Peyer's patch (tissue), 4 donors: ENCODE results near the gene CLCNKA. TPM values are rescaled to one million over a fixed set of nuclear protein-coding genes. Genes with fewer than 3 reads are reported as not detected.
A peak's percentile ranks its signal among the peaks of the same experiment; 100 is the strongest.

Experiments used
- DNase-seq, 3 donors: peaks; one replicate each; pipeline ENCODE4 v3.0.0-alpha.2; 2017 to 2019
- H3K27ac ChIP-seq, 4 donors: fragments of 200-600 bp; sonication (generic); one replicate each; pipeline ENCODE4 v1.5.1; 2016 to 2019
- H3K27me3 ChIP-seq, 2 donors: fragments of 200-600 bp; sonication (generic); one replicate each; pipeline ENCODE4 v1.5.1; 2019
- H3K36me3 ChIP-seq, 3 donors: fragments of 200-600 bp; sonication (generic); one replicate each; pipeline ENCODE4 v1.5.1; 2016 to 2019
- H3K4me1 ChIP-seq, 4 donors: fragments of 200-600 bp; sonication (generic); one replicate each; pipeline ENCODE4 v1.5.1; 2016 to 2019
- H3K4me3 ChIP-seq, 4 donors: fragments of 200-600 bp; sonication (generic); 1 replicate in 3 of 4; 2 replicates in 1 of 4; pipeline ENCODE4 v1.5.1; 2016 to 2019; ENCODE audit warnings: mild to moderate bottlenecking in 1 of 4
- H3K9me3 ChIP-seq, 4 donors: fragments of 200-600 bp; sonication (generic); one replicate each; pipeline ENCODE4 v1.5.1; 2016 to 2019; ENCODE audit warnings: mild to moderate bottlenecking in 1 of 4
- CTCF ChIP-seq, 6 experiments: fragments of 450-650 bp in 4 of 6; fragments of 200-600 bp in 2 of 6; sonication (generic) in 1 of 6; IDR thresholded peaks; one replicate each; pipeline ENCODE4 v1.5.1; 2017 to 2019; ENCODE audit warnings: antibody characterized with exemption in 6 of 6, mild to moderate bottlenecking in 3 of 6, moderate library complexity in 1 of 6
- POLR2A ChIP-seq, 2 donors: fragments of 450-650 bp; IDR thresholded peaks; one replicate each; pipeline ENCODE4 v1.5.1; 2017; ENCODE audit warnings: antibody characterized with exemption in 2 of 2, mild to moderate bottlenecking in 2 of 2, moderate library complexity in 2 of 2
- total RNA-seq, 4 donors: library from RNA; depleted of rRNA; stranded (reverse); fragments of >200 nt; gene quantifications; one replicate each; pipeline ENCODE4 v1.1.0, GENCODE V29; 2016

The CLCNKA gene
- total RNA-seq, 4 donors from 2014 or later: 0.47 TPM; not detected in 3

- H3K4me3 ChIP-seq: peak overlapping the region in 1 of 4 donors; percentile 46
Measured at GRCh38 chr1:16017076-16017460, 4.8 kb upstream of the CLCNKA start.

DNA sequence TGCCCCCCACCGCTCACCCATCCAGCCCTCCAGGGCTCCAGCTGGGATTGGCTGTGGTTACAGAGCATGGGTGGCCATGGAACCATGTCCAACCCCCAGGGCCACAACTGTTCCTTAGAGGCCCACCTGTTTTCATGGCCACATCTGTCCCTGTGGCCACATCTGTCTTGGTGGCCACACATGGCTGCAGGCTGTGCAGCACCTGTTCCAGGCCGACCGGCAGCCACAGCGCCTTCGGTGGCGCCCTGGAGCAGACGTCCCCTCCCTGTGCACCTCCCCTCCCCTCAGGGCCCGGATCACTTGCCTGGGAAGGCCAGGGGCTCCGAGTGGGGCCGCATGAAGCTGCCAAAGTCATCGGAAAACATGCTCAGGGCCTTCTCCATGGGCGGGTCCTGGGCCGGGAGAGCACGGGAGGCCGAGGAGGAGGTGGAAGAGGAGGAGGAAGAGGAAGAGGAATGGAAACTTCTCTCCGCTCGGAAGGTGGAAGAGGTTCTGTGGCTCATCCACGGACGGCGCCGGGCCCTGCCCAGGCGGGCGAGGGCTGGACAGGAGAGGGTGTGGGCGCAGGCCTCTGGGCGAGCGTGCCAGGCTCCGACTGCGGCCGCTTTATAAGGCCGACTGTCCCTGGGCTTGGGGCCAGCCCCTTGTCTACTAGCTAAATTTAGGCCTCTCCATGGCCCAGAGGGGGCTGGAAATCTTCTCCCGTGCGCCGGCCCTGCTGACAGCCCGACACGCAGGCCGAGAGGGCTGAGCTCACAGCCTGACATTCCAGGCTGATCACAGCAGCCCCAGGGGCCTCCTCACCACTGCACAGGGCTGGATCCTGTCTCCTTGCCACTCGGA is 4.2 kb upstream of the CLCNKA start, which contains the start of gene HSPB7:
TSS of gene HSPB7 (minus strand) at position 583 of the 843 bp plus-strand sequence. CDS start at position 503, 80 bp downstream.
- Histone ChIP-seq H3K27ac (peak within 1 kb of the TSS; percentile 54 to 81 (median 62)), H3K9me3 (no peaks in the 10 kb centered on the region), H3K4me3 (peak within 1 kb of the TSS in 1 of 4 donors; percentile 46), H3K4me1 (peaks cover 0 to 21% (median 6%) of the 10 kb centered on the region in 4 donors), H3K27me3 (no peaks in the 10 kb centered on the region), H3K36me3 (no peaks in the 10 kb centered on the region)
- peak in 1 of 3 donors; percentile 62 for DNase-seq
- no peak for TF ChIP-seq CTCF (IDR thresholded peaks at IDR 0.05)
- no peak for TF ChIP-seq POLR2A (IDR thresholded peaks at IDR 0.05)

More at GRCh38 chr1:16017076-16017460, 4.8 kb upstream of the CLCNKA start:
- no peaks in the 10 kb centered on the region for H3K9me3 ChIP-seq
- H3K4me1 ChIP-seq: peaks cover 0 to 25% (median 11%) of the 10 kb centered on the region in 4 donors
- H3K27ac ChIP-seq: peak overlapping the region; percentile 54 to 81 (median 62)
- DNase-seq: no peak
- no peaks in the 10 kb centered on the region for H3K36me3 ChIP-seq
- no peak for TF ChIP-seq CTCF (IDR thresholded peaks at IDR 0.05)
- H3K27me3 ChIP-seq: no peaks in the 10 kb centered on the region

DNA sequence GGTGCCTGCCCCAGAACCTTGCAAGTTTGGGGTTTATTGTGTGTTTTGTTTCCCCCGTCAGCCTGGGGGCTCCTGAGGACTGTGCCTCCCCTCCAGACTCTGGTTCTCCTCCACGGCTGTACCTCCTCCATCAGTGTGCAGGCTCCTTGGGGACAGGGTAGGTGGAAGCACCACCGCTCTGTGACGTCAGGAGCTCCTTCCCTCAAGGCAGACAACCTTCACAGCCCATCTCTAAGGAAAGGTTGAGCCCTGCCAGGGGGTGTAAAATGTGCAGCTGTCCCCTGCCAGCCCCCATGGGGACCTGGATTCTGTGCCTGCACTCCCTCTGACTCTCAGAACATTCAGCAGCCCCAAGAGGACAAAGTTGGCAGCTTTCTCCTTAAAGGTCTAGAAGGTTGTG is 3.5 kb upstream of the CLCNKA start:
- no peak for DNase-seq
- TF ChIP-seq POLR2A (IDR thresholded peaks at IDR 0.05) (no peak), CTCF (IDR thresholded peaks at IDR 0.05) (no peak)
- peak overlapping the region; percentile 54 to 81 (median 62) for H3K27ac ChIP-seq
- peaks cover 0 to 15% (median 0%) of the 10 kb centered on the region in 4 donors for H3K4me1 ChIP-seq
- H3K4me3 ChIP-seq: no peak overlapping the region
- H3K27me3 ChIP-seq: no peaks in the 10 kb centered on the region
- H3K36me3 ChIP-seq: no peaks in the 10 kb centered on the region
- H3K9me3 ChIP-seq: no peaks in the 10 kb centered on the region

DNA sequence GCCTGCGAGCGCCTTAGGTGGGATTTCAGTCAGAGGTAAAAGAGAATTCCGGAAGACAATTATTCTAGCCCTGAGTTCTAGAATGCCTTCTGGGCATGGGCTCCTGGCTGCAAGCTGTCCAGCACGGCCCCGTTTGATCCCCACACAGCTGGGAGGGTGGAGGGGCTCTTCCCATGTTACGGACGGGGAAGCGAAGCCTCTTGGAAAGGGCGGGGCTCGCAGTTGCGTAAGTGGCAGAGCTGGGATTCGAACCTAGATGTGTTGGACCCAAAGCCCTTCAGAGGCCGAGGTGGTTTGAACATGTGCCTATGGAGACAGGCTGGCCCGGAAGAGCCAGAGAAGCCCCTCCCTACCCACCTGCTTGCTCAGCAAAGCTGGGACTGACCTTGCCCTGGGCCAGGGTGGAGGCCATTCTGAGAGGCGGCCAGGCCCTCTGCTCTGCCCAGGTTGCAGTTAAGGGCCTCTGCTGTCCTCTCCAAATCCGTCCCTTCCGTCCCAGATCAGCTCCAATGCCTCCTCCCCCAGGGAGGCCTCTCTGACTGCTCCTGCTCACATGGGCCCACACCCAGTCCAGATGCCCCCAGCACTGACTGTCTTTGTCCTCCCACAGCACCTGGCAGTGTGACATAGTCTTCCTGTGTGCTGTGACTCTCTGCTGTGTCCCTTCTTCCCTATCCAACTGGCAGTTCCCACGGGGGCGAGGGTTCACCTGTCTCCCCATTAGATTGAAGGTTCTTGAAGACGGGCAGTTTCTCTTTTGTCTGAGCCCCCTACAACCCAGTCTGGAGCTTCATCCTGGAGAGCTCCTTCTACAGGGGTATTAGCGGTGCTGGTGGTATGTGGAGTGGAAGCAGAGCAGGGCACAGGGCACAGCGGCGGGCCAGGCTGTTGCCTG is 2.8 kb upstream of the CLCNKA start:
- Histone ChIP-seq H3K4me1 (peaks cover 0 to 8% (median 0%) of the 10 kb centered on the region in 4 donors), H3K4me3 (no peak overlapping the region), H3K9me3 (no peaks in the 10 kb centered on the region), H3K27ac (peak overlapping the region; percentile 25 to 81 (median 61)), H3K36me3 (no peaks in the 10 kb centered on the region), H3K27me3 (no peaks in the 10 kb centered on the region)
- DNase-seq: no peak
- TF ChIP-seq CTCF (IDR thresholded peaks at IDR 0.05): no peak
- TF ChIP-seq POLR2A (IDR thresholded peaks at IDR 0.05): no peak

DNA sequence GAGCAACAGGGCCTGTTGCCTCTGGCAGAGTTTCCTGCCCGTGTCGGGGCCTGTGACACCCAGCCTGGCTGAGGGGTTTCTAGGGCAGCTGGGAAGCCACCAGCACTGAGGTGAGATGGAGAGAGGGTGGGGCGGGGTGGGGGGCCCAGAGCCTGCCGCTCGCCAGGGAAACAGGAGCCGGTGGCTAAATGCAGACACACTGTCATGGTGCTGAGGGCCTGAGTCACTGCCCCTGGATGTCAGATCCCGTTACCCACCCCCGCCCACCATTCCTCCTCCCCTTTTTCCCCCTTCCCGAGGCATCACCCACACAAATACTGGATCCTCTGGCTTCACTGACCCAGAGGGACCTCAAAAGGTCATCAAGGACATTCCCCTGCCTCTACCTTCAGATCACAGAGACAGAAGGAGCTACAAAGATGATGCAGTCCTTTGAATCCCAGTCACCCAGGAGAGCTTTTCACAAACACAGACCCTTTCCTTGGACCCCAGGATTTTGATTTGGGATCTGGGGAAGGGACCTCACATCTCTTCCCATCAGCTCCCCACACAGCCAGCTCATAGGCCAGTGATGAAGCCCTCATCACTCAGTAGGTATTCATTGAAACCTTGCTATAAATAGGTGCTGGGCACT is 2.1 kb upstream of the CLCNKA start:
- TF ChIP-seq POLR2A (IDR thresholded peaks at IDR 0.05) (no peak), CTCF (IDR thresholded peaks at IDR 0.05) (no peak)
- no peaks in the 10 kb centered on the region for H3K9me3 ChIP-seq
- no peak for DNase-seq
- no peaks in the 10 kb centered on the region for H3K36me3 ChIP-seq
- peak overlapping the region in 3 of 4 donors; percentile 25 to 81 (median 68) for H3K27ac ChIP-seq
- H3K4me3 ChIP-seq: no peak overlapping the region
- peaks cover 0 to 5% (median 0%) of the 10 kb centered on the region in 4 donors for H3K4me1 ChIP-seq
- no peaks in the 10 kb centered on the region for H3K27me3 ChIP-seq
